IMR-90 (cell line): ENCODE data around the gene MAP2K2. TPM values are rescaled to one million over a fixed set of nuclear protein-coding genes. Genes with fewer than 3 reads are reported as not detected.

Experiments used
- ATAC-seq: fragments of 200-7000 bp; cut with Tn5 transposase; 2 replicates; pipeline ENCODE4 v1.9.1; 2020; ENCODE audit warnings: low read depth, mild to moderate bottlenecking, moderate library complexity
- BruUV-seq: library from RNA; stranded (reverse); fragments of 400-500 nt; replicated peaks from 2 replicates; lab custom pipeline; 2021; lab: Mats Ljungman, UMichigan
- CTCF ChIA-PET: fragments of 300-600 bp; formaldehyde crosslinking; extraction: SDS; loops from one replicate; lab custom pipeline; 2021; ENCODE audit warnings: antibody characterized with exemption; lab: Yijun Ruan, JAX
- POLR2A ChIA-PET: fragments of 300-600 bp; sonication (Branson Sonifier 250); formaldehyde crosslinking; loops from one replicate; lab custom pipeline; 2022; ENCODE audit warnings: antibody characterized with exemption; ENCODE audit not compliant: unreplicated experiment; lab: Charles Lee
- DNase-seq: peaks from one replicate; pipeline ENCODE4 v3.0.0; 2013
- H2AFZ ChIP-seq: replicated peaks from 2 replicates; pipeline ENCODE3; 2013; ENCODE audit warnings: low read length, mild to moderate bottlenecking; ENCODE audit not compliant: poor library complexity
- H2AK5ac ChIP-seq: 2 replicates; pipeline ENCODE4 v1.6.1; 2013; ENCODE audit warnings: low read depth, low read length, inconsistent platforms
- H2AK9ac ChIP-seq: replicated peaks from 2 replicates; pipeline ENCODE3; 2013; ENCODE audit warnings: mild to moderate bottlenecking, low read depth, low read length, moderate library complexity; ENCODE audit not compliant: poor library complexity
- H2BK120ac ChIP-seq: 2 replicates; pipeline ENCODE4 v1.6.1; 2013; ENCODE audit warnings: low read depth, low read length, inconsistent platforms
- H2BK15ac ChIP-seq: 3 replicates; pipeline ENCODE4 v1.6.1; 2013; ENCODE audit warnings: low read depth, low read length, inconsistent platforms
- H2BK20ac ChIP-seq: 2 replicates; pipeline ENCODE4 v1.6.1; 2013; ENCODE audit warnings: low read depth, mild to moderate bottlenecking, inconsistent platforms, low read length, moderate library complexity
- H2BK5ac ChIP-seq: 2 replicates; pipeline ENCODE4 v1.6.1; 2013; ENCODE audit warnings: mild to moderate bottlenecking, low read depth, low read length, inconsistent platforms; ENCODE audit not compliant: poor library complexity, severe bottlenecking
- H3K14ac ChIP-seq: replicated peaks from 2 replicates; pipeline ENCODE4 v1.6.1; 2013; ENCODE audit warnings: low read depth, low read length, inconsistent platforms
- H3K18ac ChIP-seq: 2 replicates; pipeline ENCODE4 v1.6.1; 2013; ENCODE audit warnings: low read depth, low read length, control low read depth
- H3K23ac ChIP-seq: 2 replicates; pipeline ENCODE4 v1.6.1; 2013; ENCODE audit warnings: low read depth, low read length, inconsistent platforms
- H3K27ac ChIP-seq: 2 replicates; pipeline ENCODE4 v1.5.1; 2013; ENCODE audit warnings: mild to moderate bottlenecking, control low read depth, low read length; ENCODE audit not compliant: insufficient read depth
- H3K27me3 ChIP-seq: 2 replicates; pipeline ENCODE4 v1.6.1; 2013; ENCODE audit warnings: low read length; ENCODE audit not compliant: control insufficient read depth, insufficient read depth
- H3K36me3 ChIP-seq: 2 replicates; pipeline ENCODE4 v1.6.1; 2013; ENCODE audit warnings: low read length, mixed read lengths; ENCODE audit not compliant: control insufficient read depth, insufficient read depth
- H3K4ac ChIP-seq: 2 replicates; pipeline ENCODE4 v1.6.1; 2013; ENCODE audit warnings: low read depth, low read length, inconsistent platforms
- H3K4me1 ChIP-seq: 2 replicates; pipeline ENCODE4 v1.6.1; 2013; ENCODE audit warnings: low read length, mixed read lengths; ENCODE audit not compliant: control insufficient read depth, insufficient read depth
- H3K4me2 ChIP-seq: 2 replicates; pipeline ENCODE4 v1.6.1; 2013; ENCODE audit warnings: low read depth, mild to moderate bottlenecking, control low read depth, low read length, moderate library complexity
- H3K4me3 ChIP-seq: 2 replicates; pipeline ENCODE4 v1.5.1; 2013; ENCODE audit warnings: low read depth, mild to moderate bottlenecking, control low read depth, low read length, moderate library complexity; ENCODE audit not compliant: insufficient read depth
- H3K56ac ChIP-seq: 2 replicates; pipeline ENCODE4 v1.6.1; 2013; ENCODE audit warnings: low read length, inconsistent platforms; ENCODE audit not compliant: insufficient read depth; ENCODE audit errors: extremely low read depth
- H3K79me1 ChIP-seq, 2 experiments: 2 replicates each; pipeline ENCODE4 v1.6.1; 2013; ENCODE audit warnings: low read length in 2 of 2, inconsistent platforms in 1 of 2, low read depth in 1 of 2
- H3K9ac ChIP-seq: 2 replicates; pipeline ENCODE4 v1.6.1; 2013; ENCODE audit warnings: low read depth, low read length, control low read depth
- H3K9me1 ChIP-seq: 2 replicates; pipeline ENCODE4 v1.6.1; 2013; ENCODE audit warnings: low read length, inconsistent platforms; ENCODE audit not compliant: insufficient read depth
- H3K9me3 ChIP-seq: 2 replicates; pipeline ENCODE4 v1.6.1; 2013; ENCODE audit warnings: low read length; ENCODE audit not compliant: control insufficient read depth, insufficient read depth
- H4K20me1 ChIP-seq: 2 replicates; pipeline ENCODE4 v1.6.1; 2013; ENCODE audit warnings: low read length, inconsistent platforms; ENCODE audit not compliant: insufficient read depth
- H4K5ac ChIP-seq: 2 replicates; pipeline ENCODE4 v1.6.1; 2013; ENCODE audit warnings: mild to moderate bottlenecking, low read depth, low read length, control low read depth
- H4K8ac ChIP-seq, 2 experiments: 2 replicates each; pipeline ENCODE4 v1.6.1; 2013; ENCODE audit warnings: low read depth in 2 of 2, low read length in 2 of 2, control low read depth in 1 of 2, inconsistent platforms in 1 of 2
- H4K91ac ChIP-seq: 2 replicates; pipeline ENCODE4 v1.6.1; 2013; ENCODE audit warnings: low read depth, low read length, inconsistent platforms; ENCODE audit not compliant: insufficient read depth
- BHLHE40 ChIP-seq: fragments of 150-350 bp; IDR thresholded peaks from 2 replicates; pipeline ENCODE4 v1.6.1; 2016; ENCODE audit warnings: mild to moderate bottlenecking, low read depth, low read length
- CEBPB ChIP-seq: IDR thresholded peaks from 2 replicates; pipeline ENCODE4 v1.6.1; 2012; ENCODE audit warnings: low read depth, low read length, improper control_type of control experiment
- POLR2A ChIP-seq: IDR thresholded peaks from 2 replicates; pipeline ENCODE4 v1.6.1; 2012; ENCODE audit warnings: mild to moderate bottlenecking, low read depth, low read length
- RAD21 ChIP-seq: IDR thresholded peaks from 2 replicates; pipeline ENCODE4 v1.6.1; 2012; ENCODE audit warnings: low read length, improper control_type of control experiment
- RCOR1 ChIP-seq: IDR thresholded peaks from 2 replicates; pipeline ENCODE4 v1.6.1; 2012; ENCODE audit warnings: mild to moderate bottlenecking, low read length, improper control_type of control experiment; ENCODE audit not compliant: insufficient replicate concordance
- USF2 ChIP-seq: fragments of 150-350 bp; IDR thresholded peaks from 2 replicates; pipeline ENCODE4 v1.6.1; 2017; ENCODE audit warnings: mild to moderate bottlenecking, antibody characterized with exemption, low read length, low read depth
- WGBS, 2 experiments: methylation state at CpG; one replicate each; pipeline versions ENCODE4 v1.1.5 to v1.1.7; 2013; ENCODE audit warnings: missing lambda C conversion rate in 2 of 2; ENCODE audit not compliant: insufficient read length in 1 of 2; ENCODE audit errors: extremely low coverage in 2 of 2; 5-methylcytosine and 5-hydroxymethylcytosine counted together
- dilution Hi-C: fragments of 300-500 bp; cut with HindIII; formaldehyde crosslinking; loops from one replicate; pipeline ENCODE4 v1.14.3; 2018; ENCODE audit warnings: low sequenced_read_pairs; ENCODE audit not compliant: unreplicated experiment
- in situ Hi-C: fragments of 300-500 bp; cut with MboI; formaldehyde crosslinking; loops from 3 replicates; pipeline ENCODE4 v1.14.3; 2019; ENCODE audit warnings: low sequenced_read_pairs, inconsistent platforms, mixed read lengths
- intact Hi-C: fragments of 100-400 bp; cut with micrococcal nuclease; formaldehyde crosslinking; loops from 2 replicates; pipeline ENCODE4 v1.10.0; 2022
- polyA plus RNA-seq, 3 experiments: library from polyadenylated mRNA; depleted of rRNA; stranded (reverse); fragments of >200 nt; gene quantifications; 2 replicates each; pipeline ENCODE4 v1.2.3, GENCODE V29; 2012; ENCODE audit warnings: low replicate concordance in 1 of 3
- total RNA-seq: library from RNA; depleted of rRNA; stranded (reverse); fragments of >200 nt; gene quantifications from 2 replicates; pipeline ENCODE4 v1.2.3, GENCODE V29; 2012

The MAP2K2 gene
- total and polyA plus RNA-seq, 2 of the 4 experiments (the other 2 are of a cell fraction): 115 to 151 TPM

GRCh38 chr19:4066176-4066606 is 57.7 kb downstream of the MAP2K2 start:
- H2BK120ac ChIP-seq: no peak overlapping the region
- peak overlapping the region; percentile 59 for H2BK5ac ChIP-seq
- peak overlapping the region in 1 of 2 experiments; percentile 79; a peak in 2 of 4 replicates for H4K8ac ChIP-seq
- peak overlapping the region; percentile 99 for H2AK9ac ChIP-seq
- ChIA-PET POLR2A (interaction anchor here (0.7 kb wide), 1 partner anchor 43 kb away, joined by 3 read pairs; no protein-coding TSS in a partner anchor), CTCF (no interaction called here)
- no peaks in the 10 kb centered on the region for H3K9me3 ChIP-seq
- peak overlapping the region; percentile 56 for H3K4me3 ChIP-seq
- no peak overlapping the region; the same call in 1 of the 2 replicates for H3K14ac ChIP-seq
- 0% methylated on average over 4 of the region's 31 CpGs; no CpG with 5 or more reads in 1 of the 2 experiments for WGBS, 2 experiments
- TF ChIP-seq POLR2A (no peak), RAD21 (no peak), USF2 (no peak), BHLHE40 (no peak), CEBPB (no peak), RCOR1 (no peak)
- H3K4me1 ChIP-seq: peaks cover 15% of the 10 kb centered on the region
- H3K27ac ChIP-seq: peak overlapping the region; percentile 92
- H4K20me1 ChIP-seq: peaks cover 37% of the 10 kb centered on the region
- H3K56ac ChIP-seq: no peak overlapping the region
- peaks cover 3 to 15% of the 10 kb centered on the region in 2 experiments; a peak in 2 of 4 replicates for H3K79me1 ChIP-seq
- peak overlapping the region; percentile 30 for H3K9ac ChIP-seq
- peak overlapping the region; percentile 90 for H2AFZ ChIP-seq
- H2AK5ac ChIP-seq: 0 out of 2 replicates have a peak overlapping the region, but pooled peaks have one; percentile 20
- intact Hi-C loops: loop anchor here (5.0 kb wide), 1 partner anchor 121 kb away; no protein-coding TSS in a partner anchor
- no peaks in the 10 kb centered on the region for H3K27me3 ChIP-seq
- H3K4me2 ChIP-seq: no peak overlapping the region
- peak overlapping the region; percentile 32; the same call in 1 of the 2 replicates for H4K91ac ChIP-seq
- H3K18ac ChIP-seq: peak overlapping the region; percentile 38; the same call in 1 of the 2 replicates
- no peak for DNase-seq
- no TSS peak for BruUV-seq
- no peak overlapping the region for H2BK20ac ChIP-seq
- H2BK15ac ChIP-seq: no peak overlapping the region
- no peak for ATAC-seq
- peaks cover 22% of the 10 kb centered on the region for H3K36me3 ChIP-seq
- in situ Hi-C loops: no loop called here
- no peak overlapping the region for H4K5ac ChIP-seq
- no peak overlapping the region for H3K23ac ChIP-seq
- no peaks in the 10 kb centered on the region for H3K9me1 ChIP-seq
- dilution Hi-C loops: no loop called here
- H3K4ac ChIP-seq: peak overlapping the region; percentile 66
